GM12878 (cell line): Measurements from ENCODE around the gene PAOX. TPM values are rescaled to one million over a fixed set of nuclear protein-coding genes. Genes with fewer than 3 reads are reported as not detected.

ENCODE experiments used
- ELK1 ChIP-seq: IDR thresholded peaks from 2 replicates; pipeline ENCODE4 v1.6.1; 2012; ENCODE audit warnings: low read depth, low read length, improper control_type of control experiment
- ESRRA ChIP-seq: IDR thresholded peaks from 2 replicates; pipeline ENCODE4 v1.6.1; 2012; ENCODE audit warnings: mild to moderate bottlenecking, low read length, improper control_type of control experiment
- IRF5 ChIP-seq: fragments of 450-650 bp; IDR thresholded peaks from 2 replicates; pipeline ENCODE4 v1.6.1; 2017; ENCODE audit warnings: borderline replicate concordance
- MXI1 ChIP-seq: fragments of 150-350 bp; IDR thresholded peaks from 2 replicates; pipeline ENCODE4 v1.6.1; 2011; ENCODE audit warnings: low read depth, mild to moderate bottlenecking, inconsistent platforms, low read length, improper control_type of control experiment
- REST ChIP-seq: IDR thresholded peaks from 2 replicates; pipeline ENCODE4 v1.6.1; 2012; ENCODE audit warnings: mild to moderate bottlenecking, low read depth, low read length
- TCF12 ChIP-seq: IDR thresholded peaks from 2 replicates; pipeline ENCODE4 v1.6.1; 2011; ENCODE audit warnings: low read depth, mild to moderate bottlenecking, low read length
- USF2 ChIP-seq: IDR thresholded peaks from 2 replicates; pipeline ENCODE4 v1.6.1; 2011; ENCODE audit warnings: low read depth, low read length, improper control_type of control experiment, borderline replicate concordance
- polyA plus RNA-seq, 11 experiments: library from polyadenylated mRNA; depleted of rRNA in 4 of 11; unstranded in 6 of 11; stranded (reverse) in 5 of 11; fragments of >200 nt; fragmentation: Nextera tagmentation in 4 of 11; fragmentation: Illumina TruSeq in 1 of 11; extraction: Ambion mirVana in 4 of 11; extraction: Trizol in 1 of 11; gene quantifications; 1 replicate in 1 of 11; 2 replicates in 10 of 11; pipeline versions ENCODE4 v1.2.1 to v1.2.3, GENCODE V29; 2011 to 2016; ENCODE audit warnings: inconsistent platforms in 2 of 11, missing spikeins in 2 of 11, low read depth in 1 of 11
- total RNA-seq, 4 experiments: library from RNA; depleted of rRNA in 3 of 4; stranded (reverse); fragments of >200 nt in 3 of 4; fragmentation: Illumina TruSeq in 1 of 4; extraction: Trizol in 1 of 4; gene quantifications; 2 replicates each; pipeline versions ENCODE4 v1.2.1 to v1.2.3, GENCODE V29; 2013 to 2021

The PAOX gene
- total and polyA plus RNA-seq, 10 of the 15 experiments (the other 5 are each of a cell fraction or from before 2014, with no cell fraction given), result 1.2 to 22.2 (median 10.5) TPM

- TF ChIP-seq REST (no peak), MXI1 (no peak), ELK1 (no peak), IRF5 (no peak), TCF12 (no peak), USF2 (no peak), ESRRA (no peak)
Measured at GRCh38 chr10:133405844-133406527, 26.9 kb downstream of the PAOX start (continued).
